Stimulated activated memory B cell treated with anti-CD40 and anti-IgM and Interleukin-4, amounts not matched to agents 10 μg/mL and 1 μg/mL and 100 μg/mL, for 72 hours (primary cell): Measurements from ENCODE around the gene CYP2S1.
A peak's percentile ranks its signal among the peaks of the same experiment; 100 is the strongest.

Experiments used
- ATAC-seq: fragments of 150-1000 bp; cut with Tn5 transposase; 2 replicates; pipeline ENCODE4 v1.10.0; 2021
- H3K27ac Mint-ChIP-seq: one replicate; pipeline ENCODE4 v1.8.0; 2022; ENCODE audit warnings: mild to moderate bottlenecking, mixed read lengths
- H3K27me3 Mint-ChIP-seq: one replicate; pipeline ENCODE4 v1.8.0; 2022; ENCODE audit warnings: mixed read lengths
- H3K36me3 Mint-ChIP-seq: one replicate; pipeline ENCODE4 v1.8.0; 2022; ENCODE audit warnings: mixed read lengths
- H3K4me1 Mint-ChIP-seq: one replicate; pipeline ENCODE4 v1.8.0; 2022; ENCODE audit warnings: mixed read lengths
- H3K4me3 Mint-ChIP-seq: one replicate; pipeline ENCODE4 v1.8.0; 2022; ENCODE audit warnings: mild to moderate bottlenecking, moderate library complexity, mixed read lengths
- H3K9me3 Mint-ChIP-seq: one replicate; pipeline ENCODE4 v1.8.0; 2022; ENCODE audit warnings: mixed read lengths

The CYP2S1 gene

DNA sequence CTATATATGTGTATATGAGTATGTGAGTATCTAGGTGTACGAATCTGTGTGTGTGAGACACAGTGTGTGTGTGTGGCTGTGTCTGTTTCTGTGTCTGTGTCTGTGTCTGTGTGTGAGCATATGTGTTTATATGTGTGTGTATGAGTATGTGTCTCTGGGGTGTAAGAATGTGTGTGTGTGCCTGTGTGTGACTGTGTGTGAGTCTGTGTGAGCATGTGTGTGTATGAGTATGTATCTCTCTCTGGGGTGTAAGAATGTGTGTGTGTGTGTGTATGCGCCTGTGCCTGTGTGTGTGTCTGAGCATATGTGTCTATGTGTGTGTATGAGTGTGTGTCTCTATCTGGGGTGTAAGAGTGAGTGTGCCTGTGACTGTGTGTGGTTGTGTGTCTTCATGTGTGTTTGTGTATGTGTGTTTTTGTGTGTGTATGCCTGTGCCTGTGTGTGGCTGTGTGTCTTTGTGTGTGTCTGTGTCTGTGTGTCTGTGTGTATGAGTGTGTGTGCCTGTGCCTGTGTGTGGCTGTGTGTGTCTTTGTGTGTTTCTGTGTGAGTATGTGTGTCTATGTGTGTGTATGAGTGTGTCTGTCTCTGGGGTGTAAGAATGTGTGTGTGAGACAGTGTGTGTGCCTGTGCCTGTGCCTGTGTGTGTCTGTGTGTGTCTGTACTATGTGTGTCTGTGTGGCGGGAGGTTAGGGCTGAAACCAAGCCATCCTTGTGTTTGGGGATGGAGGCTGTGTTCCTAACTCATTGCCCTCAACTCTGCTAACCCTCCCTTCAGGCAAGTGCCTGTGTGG lies 37.2 kb downstream of the CYP2S1 start:
- H3K27ac Mint-ChIP-seq, result no peak overlapping the region
- H3K4me1 Mint-ChIP-seq, result no peaks in the 10 kb centered on the region
- no peaks in the 10 kb centered on the region for H3K36me3 Mint-ChIP-seq
- no peak overlapping the region for H3K4me3 Mint-ChIP-seq
- no peak for ATAC-seq
- H3K27me3 Mint-ChIP-seq, result peaks cover 7% of the 10 kb centered on the region
- H3K9me3 Mint-ChIP-seq, result no peaks in the 10 kb centered on the region

DNA sequence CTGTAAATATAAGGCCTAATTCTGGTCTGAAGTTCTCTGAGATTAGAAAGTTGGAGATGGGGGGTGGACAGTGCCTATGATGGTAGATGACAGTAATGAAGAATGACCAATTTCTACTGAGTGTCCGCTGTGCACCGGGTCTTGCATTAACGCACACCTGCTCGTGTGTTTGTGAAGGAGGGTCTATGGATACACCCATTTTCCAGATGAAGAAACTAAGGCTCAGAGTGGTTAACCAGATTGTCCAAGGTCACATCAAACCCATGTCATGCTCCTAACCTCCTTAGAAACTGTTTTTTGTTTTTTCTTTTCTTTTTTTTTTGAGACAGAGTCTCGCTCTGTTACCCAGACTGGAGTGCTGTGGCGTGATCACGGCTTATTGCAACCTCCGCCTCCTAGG lies 39.7 kb downstream of the CYP2S1 start:
- H3K27me3 Mint-ChIP-seq, result no peaks in the 10 kb centered on the region
- H3K4me1 Mint-ChIP-seq, result no peaks in the 10 kb centered on the region
- H3K27ac Mint-ChIP-seq, result no peak overlapping the region
- no peak for ATAC-seq
- H3K4me3 Mint-ChIP-seq, result no peak overlapping the region
- no peaks in the 10 kb centered on the region for H3K36me3 Mint-ChIP-seq
- no peaks in the 10 kb centered on the region for H3K9me3 Mint-ChIP-seq

DNA sequence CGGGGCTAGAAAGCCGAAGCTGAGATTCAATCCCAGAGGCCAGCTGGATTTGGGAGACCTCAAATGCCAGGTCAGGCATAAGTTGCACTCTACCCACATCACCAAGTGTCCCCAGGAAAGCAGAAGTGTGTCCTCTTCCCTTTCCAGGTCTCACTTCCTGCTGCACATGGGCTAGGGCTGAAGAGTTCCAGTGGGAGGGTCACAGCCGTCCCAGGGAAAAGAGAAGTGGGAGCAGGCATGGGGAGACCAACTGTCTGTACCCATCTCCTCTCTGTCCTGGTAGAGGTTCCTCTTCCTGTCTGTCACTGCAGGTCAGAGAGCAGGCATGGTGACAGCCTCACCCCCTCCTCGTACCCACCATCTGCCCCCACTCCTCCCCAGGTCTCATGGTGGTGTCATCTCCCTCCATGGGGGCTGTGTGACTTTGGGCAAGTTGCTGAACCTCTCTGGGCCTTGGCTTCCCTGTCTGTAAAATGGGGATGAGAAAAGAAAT lies 40.8 kb downstream of the CYP2S1 start:
- H3K4me1 Mint-ChIP-seq, result no peaks in the 10 kb centered on the region
- peak; percentile 34 for ATAC-seq
- no peak overlapping the region for H3K4me3 Mint-ChIP-seq
- peaks cover 10% of the 10 kb centered on the region for H3K27me3 Mint-ChIP-seq
- no peak overlapping the region for H3K27ac Mint-ChIP-seq
- H3K36me3 Mint-ChIP-seq, result no peaks in the 10 kb centered on the region
- H3K9me3 Mint-ChIP-seq, result no peaks in the 10 kb centered on the region

DNA sequence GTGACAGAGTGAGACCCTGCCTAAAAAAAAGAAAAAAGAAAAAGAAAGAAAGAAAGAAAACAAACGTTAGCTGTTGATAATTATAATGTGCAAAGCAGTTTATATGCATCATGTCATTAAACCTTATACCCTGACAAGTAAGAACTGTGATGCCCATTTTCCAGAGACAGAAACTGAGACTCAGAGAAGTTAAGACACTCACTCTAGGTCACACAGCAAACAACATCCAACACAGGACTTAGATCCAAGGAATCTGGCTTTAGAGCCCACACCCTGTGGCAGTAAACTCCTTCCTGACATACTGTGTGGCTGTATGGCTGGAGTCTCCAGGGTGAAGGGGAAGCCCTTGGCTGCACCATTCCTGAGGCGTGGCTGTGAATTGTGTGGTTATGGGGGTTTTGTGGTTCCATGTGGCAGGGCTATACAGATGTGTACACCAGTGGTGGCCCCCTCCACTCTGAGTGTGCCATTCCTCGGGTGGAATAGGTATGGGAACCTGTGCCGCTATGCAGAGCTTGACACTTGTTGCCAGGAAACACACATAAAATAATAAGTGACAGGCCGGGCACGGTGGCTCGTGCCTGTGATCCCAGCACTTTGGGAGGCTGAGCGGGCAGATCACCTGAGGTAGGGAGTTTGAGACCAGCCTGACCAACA lies 41.6 kb downstream of the CYP2S1 start:
- no peak overlapping the region for H3K4me3 Mint-ChIP-seq
- H3K36me3 Mint-ChIP-seq, result no peaks in the 10 kb centered on the region
- peaks cover 2% of the 10 kb centered on the region for H3K9me3 Mint-ChIP-seq
- ATAC-seq, result no peak
- no peak overlapping the region for H3K27ac Mint-ChIP-seq
- H3K27me3 Mint-ChIP-seq, result peaks cover 18% of the 10 kb centered on the region
- no peaks in the 10 kb centered on the region for H3K4me1 Mint-ChIP-seq

DNA sequence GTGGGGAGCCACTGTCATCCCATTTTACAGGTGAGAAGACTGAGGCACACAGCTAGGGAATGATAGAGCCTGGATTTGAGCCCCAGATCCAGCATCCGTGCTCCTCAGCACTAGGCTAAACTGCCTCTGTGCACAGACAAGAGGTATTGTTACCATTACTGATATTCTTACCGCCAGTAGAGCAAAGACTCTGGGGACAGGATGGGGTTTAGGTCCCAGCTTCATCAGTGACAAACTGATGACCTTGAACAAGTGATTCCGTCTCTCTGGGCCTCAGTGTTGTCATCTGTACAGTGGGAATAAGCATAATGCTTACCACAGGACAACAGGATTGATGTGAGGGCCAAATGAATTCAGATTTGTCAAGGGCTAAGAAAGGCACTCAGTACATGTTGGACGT lies 42.5 kb downstream of the CYP2S1 start:
- peaks cover 6% of the 10 kb centered on the region for H3K9me3 Mint-ChIP-seq
- H3K36me3 Mint-ChIP-seq, result no peaks in the 10 kb centered on the region
- H3K27me3 Mint-ChIP-seq, result peaks cover 23% of the 10 kb centered on the region
- H3K27ac Mint-ChIP-seq, result no peak overlapping the region
- H3K4me1 Mint-ChIP-seq, result no peaks in the 10 kb centered on the region
- no peak overlapping the region for H3K4me3 Mint-ChIP-seq
- ATAC-seq, result no peak

DNA sequence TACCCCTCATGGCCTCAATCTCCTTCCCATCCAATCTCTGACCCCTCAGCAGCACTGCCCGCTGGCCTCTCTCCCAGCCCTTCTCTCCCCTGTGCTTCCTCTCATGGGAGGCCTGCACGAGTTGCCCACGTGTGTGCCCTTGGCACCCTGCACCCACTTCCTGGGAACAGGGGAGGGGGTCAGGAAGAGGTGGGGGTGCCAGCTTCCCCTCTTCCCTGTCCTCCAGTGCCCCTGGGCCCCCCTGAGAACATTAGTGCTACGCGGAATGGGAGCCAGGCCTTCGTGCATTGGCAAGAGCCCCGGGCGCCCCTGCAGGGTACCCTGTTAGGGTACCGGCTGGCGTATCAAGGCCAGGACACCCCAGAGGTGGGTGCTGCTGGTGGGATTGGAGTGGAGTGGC lies 45.2 kb downstream of the CYP2S1 start:
- peaks cover 6% of the 10 kb centered on the region for H3K9me3 Mint-ChIP-seq
- ATAC-seq, result no peak
- H3K4me1 Mint-ChIP-seq, result no peaks in the 10 kb centered on the region
- H3K36me3 Mint-ChIP-seq, result no peaks in the 10 kb centered on the region
- no peak overlapping the region for H3K27ac Mint-ChIP-seq
- H3K27me3 Mint-ChIP-seq, result peaks cover 23% of the 10 kb centered on the region
- no peak overlapping the region for H3K4me3 Mint-ChIP-seq

DNA sequence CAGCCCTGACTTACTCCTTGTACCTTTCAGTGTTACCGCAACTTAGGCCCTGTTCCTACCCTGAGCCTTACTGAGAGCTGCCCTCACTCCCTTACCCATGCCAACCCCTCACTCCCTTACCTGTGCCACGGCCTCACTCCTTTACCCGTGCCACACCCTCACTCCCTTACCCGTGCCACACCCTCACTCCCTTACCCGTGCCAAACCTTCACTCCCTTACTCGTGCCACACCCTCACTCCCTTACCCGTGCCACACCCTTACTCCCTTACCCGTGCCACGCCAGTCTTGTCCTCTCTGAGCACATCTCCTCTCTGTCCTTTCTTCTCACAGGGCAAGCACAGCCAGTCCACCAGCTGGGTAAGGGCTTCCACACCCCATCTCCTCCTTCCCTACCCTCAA lies 46.3 kb downstream of the CYP2S1 start:
- no peak overlapping the region for H3K4me3 Mint-ChIP-seq
- H3K27ac Mint-ChIP-seq, result no peak overlapping the region
- no peaks in the 10 kb centered on the region for H3K36me3 Mint-ChIP-seq
- H3K27me3 Mint-ChIP-seq, result peaks cover 23% of the 10 kb centered on the region
- peaks cover 6% of the 10 kb centered on the region for H3K9me3 Mint-ChIP-seq
- H3K4me1 Mint-ChIP-seq, result no peaks in the 10 kb centered on the region
- ATAC-seq, result no peak

DNA sequence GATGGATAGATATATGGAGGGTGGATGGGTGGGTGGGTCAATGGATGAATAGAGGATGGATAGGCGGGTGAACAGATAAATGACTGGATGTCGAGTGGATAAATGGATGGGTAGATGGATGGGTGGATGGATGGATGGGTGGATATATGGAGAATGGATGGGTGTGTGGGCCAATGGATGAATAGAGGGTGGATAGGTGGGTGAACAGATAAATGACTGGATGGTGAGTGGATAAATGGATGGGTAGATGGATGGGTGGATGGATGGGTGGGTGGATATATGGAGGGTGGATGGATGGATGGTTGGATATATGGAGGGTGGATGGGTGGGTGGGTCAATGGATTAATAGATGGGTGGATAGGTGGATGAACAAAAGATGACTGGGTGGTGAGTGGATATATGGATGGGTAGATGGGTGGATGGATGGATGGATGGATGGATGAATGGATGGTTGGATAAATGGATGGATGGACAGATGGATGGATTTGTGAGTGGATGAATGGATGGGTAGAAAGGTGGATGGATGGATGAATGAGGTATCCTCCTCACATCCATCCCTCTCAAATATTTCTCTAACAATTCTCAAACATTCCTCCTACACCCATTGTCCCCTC lies 47.0 kb downstream of the CYP2S1 start:
- no peak overlapping the region for H3K4me3 Mint-ChIP-seq
- no peaks in the 10 kb centered on the region for H3K36me3 Mint-ChIP-seq
- H3K9me3 Mint-ChIP-seq, result peaks cover 6% of the 10 kb centered on the region
- H3K27me3 Mint-ChIP-seq, result peaks cover 23% of the 10 kb centered on the region
- ATAC-seq, result no peak
- H3K27ac Mint-ChIP-seq, result no peak overlapping the region
- H3K4me1 Mint-ChIP-seq, result no peaks in the 10 kb centered on the region

DNA sequence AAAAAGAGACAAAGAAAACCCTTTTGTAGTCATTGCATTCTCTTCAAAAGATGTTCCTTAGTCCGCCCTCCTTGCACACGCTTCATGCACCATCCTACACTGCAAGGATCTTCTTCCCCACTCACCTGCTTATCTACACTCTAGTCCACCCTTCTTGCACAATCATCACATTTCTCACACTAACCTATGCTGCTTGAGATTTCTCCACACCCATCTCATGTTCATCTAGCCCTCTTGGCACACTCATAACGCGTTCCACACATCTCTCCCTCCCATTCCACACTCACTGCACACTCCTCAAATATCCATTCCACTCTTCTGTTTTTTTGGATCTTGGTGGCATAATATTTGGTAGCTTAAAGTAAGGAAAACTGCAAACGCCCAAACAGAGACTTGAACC lies 48.8 kb downstream of the CYP2S1 start:
- Mint-ChIP-seq H3K27ac (no peak overlapping the region), H3K9me3 (peaks cover 6% of the 10 kb centered on the region), H3K4me1 (no peaks in the 10 kb centered on the region), H3K27me3 (peaks cover 23% of the 10 kb centered on the region), H3K4me3 (no peak overlapping the region), H3K36me3 (no peaks in the 10 kb centered on the region)
- ATAC-seq, result no peak

DNA sequence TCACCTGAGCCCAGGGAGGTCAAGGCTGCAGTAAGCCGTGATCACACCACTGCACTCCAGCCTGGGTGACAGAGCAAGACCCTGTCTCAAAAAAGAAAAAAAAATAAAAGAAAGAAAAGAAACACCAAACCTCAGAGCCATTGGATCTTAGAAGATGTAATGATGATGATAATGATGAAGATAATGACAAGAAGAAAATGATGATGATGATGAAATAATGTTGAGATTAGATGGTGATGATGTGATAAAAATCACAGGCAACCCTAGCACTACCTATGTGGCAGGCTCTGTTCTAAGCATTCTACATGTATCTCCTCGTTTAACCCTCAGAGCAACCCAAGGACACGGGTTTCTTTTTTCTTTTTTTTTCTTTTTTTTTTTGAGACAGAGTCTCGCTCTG lies 51.1 kb downstream of the CYP2S1 start:
- no peaks in the 10 kb centered on the region for H3K4me1 Mint-ChIP-seq
- ATAC-seq, result no peak
- no peak overlapping the region for H3K27ac Mint-ChIP-seq
- H3K36me3 Mint-ChIP-seq, result no peaks in the 10 kb centered on the region
- H3K9me3 Mint-ChIP-seq, result peaks cover 6% of the 10 kb centered on the region
- H3K27me3 Mint-ChIP-seq, result peaks cover 21% of the 10 kb centered on the region
- H3K4me3 Mint-ChIP-seq, result no peak overlapping the region

DNA sequence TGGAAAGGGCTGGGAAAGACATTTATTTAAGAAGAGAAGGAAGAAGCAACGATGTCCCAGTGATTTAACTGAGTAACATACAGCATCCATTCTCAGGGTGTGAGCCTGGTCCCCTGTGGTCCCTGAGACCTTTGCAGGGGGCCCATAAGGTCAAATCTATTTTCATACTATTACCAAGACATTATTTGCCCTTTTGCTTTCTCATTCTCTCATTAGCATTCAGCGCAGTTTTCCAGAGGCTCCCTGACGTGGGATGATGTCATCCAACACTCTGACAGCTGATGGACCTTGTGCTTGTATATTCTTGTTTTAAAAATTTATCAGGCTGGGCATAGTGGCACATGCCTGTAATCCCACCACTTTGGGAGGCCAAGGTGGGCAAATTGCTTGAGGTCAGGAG lies 52.8 kb downstream of the CYP2S1 start:
- Mint-ChIP-seq H3K9me3 (no peaks in the 10 kb centered on the region), H3K27ac (no peak overlapping the region), H3K27me3 (peaks cover 14% of the 10 kb centered on the region), H3K4me3 (no peak overlapping the region), H3K36me3 (no peaks in the 10 kb centered on the region), H3K4me1 (no peaks in the 10 kb centered on the region)
- ATAC-seq, result no peak

DNA sequence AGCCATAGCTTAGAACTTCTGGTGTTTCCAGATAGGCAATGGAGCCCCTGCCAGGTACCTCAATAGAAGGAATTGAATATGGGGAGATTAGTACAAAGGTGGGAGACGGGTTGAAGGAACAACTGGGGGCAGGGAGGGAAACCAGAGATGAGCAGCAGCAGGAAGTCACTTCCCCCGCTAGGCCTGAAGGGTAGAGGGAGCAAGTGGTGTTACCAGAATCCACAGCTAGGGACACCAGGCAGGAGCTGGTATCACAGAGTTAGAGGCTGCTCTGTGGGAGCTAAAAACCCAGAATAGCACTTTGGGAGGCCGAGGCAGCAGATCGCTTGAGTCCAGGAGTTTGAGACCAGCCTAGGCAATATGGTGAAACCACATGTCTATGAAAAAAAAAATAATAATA lies 55.9 kb downstream of the CYP2S1 start:
- Mint-ChIP-seq H3K36me3 (no peaks in the 10 kb centered on the region), H3K4me1 (no peaks in the 10 kb centered on the region), H3K4me3 (no peak overlapping the region), H3K27me3 (peaks cover 33% of the 10 kb centered on the region), H3K9me3 (no peaks in the 10 kb centered on the region), H3K27ac (no peak overlapping the region)
- no peak for ATAC-seq

DNA sequence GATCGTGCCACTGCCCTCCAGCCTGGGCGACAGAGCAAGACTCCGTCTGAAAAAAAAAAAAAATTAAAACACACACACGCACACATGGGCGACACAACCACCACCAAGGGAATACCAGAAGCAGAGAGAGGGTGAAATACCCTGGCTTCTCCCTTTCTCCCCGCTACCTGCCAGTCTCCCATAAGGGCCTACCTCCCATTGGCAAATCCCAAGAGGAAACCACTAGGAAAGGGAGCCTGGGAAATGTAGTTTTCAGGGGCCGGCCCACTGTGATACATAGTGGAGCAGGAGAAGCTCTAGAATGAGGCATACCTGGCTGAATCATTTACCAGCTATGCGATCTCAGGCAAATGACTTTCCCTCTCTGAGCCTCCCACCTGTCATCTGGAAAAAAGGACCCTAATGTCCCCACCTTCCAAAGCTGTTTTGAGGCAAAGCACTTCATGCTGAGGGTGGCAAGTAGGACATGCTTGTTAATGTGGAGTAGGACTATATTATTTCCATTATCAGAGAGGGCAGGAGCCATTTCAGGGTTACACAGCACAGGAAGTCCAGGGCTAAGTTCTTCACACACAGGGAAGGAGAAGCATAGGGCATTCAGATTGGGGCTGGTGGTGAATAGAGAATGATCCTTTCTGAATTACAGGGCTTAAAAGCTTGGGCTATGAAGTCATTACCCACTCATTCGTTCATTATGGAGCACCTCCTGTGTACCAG lies 56.8 kb downstream of the CYP2S1 start:
- Mint-ChIP-seq H3K27ac (no peak overlapping the region), H3K27me3 (peaks cover 35% of the 10 kb centered on the region), H3K4me1 (no peaks in the 10 kb centered on the region), H3K9me3 (no peaks in the 10 kb centered on the region), H3K36me3 (no peaks in the 10 kb centered on the region), H3K4me3 (no peak overlapping the region)
- ATAC-seq, result no peak

DNA sequence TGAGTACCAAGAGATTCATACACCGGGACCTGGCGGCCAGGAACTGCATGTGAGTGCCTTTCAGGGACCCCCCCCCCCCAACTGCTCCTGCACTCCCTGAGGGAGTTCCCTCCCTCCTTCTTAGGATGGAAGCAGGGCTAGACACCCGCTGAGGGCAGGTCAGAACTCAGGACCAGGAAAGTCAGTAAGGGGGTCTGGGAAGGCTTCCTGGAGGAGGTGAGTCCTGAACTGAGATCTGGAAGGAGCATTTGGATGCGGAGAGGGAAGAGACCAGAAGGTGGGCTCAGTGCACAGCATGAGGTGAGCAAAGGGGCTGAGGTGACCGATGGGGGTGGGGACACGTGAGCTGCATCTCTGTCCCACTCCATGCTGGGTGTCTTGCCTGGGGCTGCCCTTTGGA lies 60.6 kb downstream of the CYP2S1 start:
- H3K4me3 Mint-ChIP-seq, result no peak overlapping the region
- H3K36me3 Mint-ChIP-seq, result no peaks in the 10 kb centered on the region
- peaks cover 28% of the 10 kb centered on the region for H3K27me3 Mint-ChIP-seq
- H3K27ac Mint-ChIP-seq, result no peak overlapping the region
- no peaks in the 10 kb centered on the region for H3K9me3 Mint-ChIP-seq
- no peaks in the 10 kb centered on the region for H3K4me1 Mint-ChIP-seq
- ATAC-seq, result no peak

DNA sequence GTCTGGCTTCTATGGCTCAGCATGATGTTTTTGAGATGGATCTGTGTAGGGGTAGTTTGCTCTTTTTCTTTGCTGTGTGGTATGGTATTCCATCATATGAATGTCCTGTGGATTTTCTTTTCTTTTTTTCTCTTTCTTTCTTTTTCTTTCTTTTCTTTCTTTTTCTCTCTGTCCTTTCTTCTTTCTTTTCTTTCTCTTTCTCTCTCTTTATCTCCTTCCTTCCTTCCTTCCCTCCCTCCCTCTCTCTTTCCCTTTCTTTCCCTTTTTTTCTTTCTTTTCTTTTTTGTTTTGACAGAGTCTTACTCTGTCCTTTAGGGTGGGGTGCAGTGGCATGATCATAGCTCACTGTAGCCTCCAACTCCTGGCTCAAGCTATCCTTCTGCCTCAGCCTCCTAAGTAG lies 62.2 kb downstream of the CYP2S1 start:
- Mint-ChIP-seq H3K9me3 (peaks cover 2% of the 10 kb centered on the region), H3K27ac (no peak overlapping the region), H3K36me3 (no peaks in the 10 kb centered on the region), H3K4me1 (no peaks in the 10 kb centered on the region), H3K4me3 (no peak overlapping the region), H3K27me3 (peaks cover 21% of the 10 kb centered on the region)
- no peak for ATAC-seq
